ENCODE results near the gene UQCC2. TPM values are rescaled to one million over a fixed set of nuclear protein-coding genes. Genes with fewer than 3 reads are reported as not detected.

Gene UQCC2
- 10 to 100 TPM; 24.5 to 25.7 TPM for total RNA-seq

DNA sequence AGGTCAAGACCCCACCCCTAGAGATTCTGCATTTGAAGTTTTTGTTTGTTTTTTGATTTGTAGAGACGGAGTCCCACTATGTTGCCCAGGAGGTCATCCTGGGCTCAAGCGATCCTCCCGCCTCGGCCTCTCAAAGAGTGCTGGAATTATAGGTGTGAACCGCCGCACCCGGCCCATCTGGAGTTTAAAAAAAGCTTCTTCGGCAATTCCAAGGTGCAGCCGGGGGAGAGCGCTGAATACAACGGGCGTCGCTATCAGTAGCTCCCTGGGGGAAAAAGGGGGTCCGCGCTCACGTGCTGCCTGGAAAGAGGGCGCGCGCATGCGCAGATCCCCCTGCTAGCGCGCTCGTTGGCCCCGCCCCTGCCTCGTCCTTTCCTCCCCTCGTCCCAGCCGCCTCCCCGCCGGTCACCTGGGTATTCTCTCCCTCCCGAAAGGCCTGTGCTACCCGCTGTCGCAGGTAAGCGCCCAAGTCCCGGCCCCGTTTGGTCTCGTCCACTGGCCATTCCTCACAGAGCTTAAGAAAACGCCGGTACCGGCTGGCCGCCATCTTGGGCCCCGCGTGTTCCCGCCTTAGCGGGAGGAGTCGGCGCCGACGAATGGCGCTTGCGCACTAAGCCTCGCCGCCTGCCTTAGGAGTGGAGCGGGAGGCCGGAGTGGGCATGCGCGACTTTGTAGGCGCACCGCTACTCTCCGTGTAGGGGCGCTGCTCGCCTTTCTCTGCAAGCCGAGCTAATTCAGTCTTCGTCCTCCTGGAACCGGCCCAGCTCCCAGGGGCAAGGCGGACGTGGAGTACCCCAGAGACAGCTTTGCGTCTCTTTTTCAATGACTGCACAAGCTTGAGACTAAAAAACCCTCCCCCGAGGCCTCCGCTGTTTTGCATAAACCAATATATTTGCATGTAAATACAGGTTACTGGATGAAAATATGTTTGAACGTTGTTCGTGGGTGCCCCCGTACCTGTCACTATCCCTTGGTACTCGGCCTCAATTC lies at the start of gene UQCC2:
Gene UQCC2 (minus strand): TSS at position 561 of the 990 bp plus-strand sequence. CDS start 14 bp downstream, at position 547.
- Histone ChIP-seq H3K27ac (peak within 1 kb of the TSS; percentile 91 to 92), H3K4me3 (peak within 1 kb of the TSS; percentile 75 to 84), H3K27me3 (replicated peaks; ENCODE audit: insufficient read depth) (no peaks in the 10 kb centered on the region), H3K4me1 (replicated peaks) (peaks cover 18% of the 10 kb centered on the region), H3K36me3 (no peaks in the 10 kb centered on the region), H3K9me3 (no peaks in the 10 kb centered on the region)
- TF ChIP-seq POLR2AphosphoS5 (IDR thresholded peaks at IDR 0.05) (peak; percentile 91), POLR2A (IDR thresholded peaks at IDR 0.05) (peak; percentile 59)
- TF ChIP-seq, protein P1, sequence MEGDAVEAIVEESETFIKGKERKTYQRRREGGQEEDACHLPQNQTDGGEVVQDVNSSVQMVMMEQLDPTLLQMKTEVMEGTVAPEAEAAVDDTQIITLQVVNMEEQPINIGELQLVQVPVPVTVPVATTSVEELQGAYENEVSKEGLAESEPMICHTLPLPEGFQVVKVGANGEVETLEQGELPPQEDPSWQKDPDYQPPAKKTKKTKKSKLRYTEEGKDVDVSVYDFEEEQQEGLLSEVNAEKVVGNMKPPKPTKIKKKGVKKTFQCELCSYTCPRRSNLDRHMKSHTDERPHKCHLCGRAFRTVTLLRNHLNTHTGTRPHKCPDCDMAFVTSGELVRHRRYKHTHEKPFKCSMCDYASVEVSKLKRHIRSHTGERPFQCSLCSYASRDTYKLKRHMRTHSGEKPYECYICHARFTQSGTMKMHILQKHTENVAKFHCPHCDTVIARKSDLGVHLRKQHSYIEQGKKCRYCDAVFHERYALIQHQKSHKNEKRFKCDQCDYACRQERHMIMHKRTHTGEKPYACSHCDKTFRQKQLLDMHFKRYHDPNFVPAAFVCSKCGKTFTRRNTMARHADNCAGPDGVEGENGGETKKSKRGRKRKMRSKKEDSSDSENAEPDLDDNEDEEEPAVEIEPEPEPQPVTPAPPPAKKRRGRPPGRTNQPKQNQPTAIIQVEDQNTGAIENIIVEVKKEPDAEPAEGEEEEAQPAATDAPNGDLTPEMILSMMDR (IDR thresholded peaks at IDR 0.05): peak in 3 of 4 experiments; percentile 77 to 93 (median 90)
- DNase-seq (ENCODE audit: low spot score): peak; percentile 97
- WGBS: 1% methylated on average over 65 of the region's 73 CpGs
- intact Hi-C loops (cut with DNase I): loop anchor here (5.0 kb wide), 1 partner anchor 51 kb away; no protein-coding TSS in a partner anchor

DNA sequence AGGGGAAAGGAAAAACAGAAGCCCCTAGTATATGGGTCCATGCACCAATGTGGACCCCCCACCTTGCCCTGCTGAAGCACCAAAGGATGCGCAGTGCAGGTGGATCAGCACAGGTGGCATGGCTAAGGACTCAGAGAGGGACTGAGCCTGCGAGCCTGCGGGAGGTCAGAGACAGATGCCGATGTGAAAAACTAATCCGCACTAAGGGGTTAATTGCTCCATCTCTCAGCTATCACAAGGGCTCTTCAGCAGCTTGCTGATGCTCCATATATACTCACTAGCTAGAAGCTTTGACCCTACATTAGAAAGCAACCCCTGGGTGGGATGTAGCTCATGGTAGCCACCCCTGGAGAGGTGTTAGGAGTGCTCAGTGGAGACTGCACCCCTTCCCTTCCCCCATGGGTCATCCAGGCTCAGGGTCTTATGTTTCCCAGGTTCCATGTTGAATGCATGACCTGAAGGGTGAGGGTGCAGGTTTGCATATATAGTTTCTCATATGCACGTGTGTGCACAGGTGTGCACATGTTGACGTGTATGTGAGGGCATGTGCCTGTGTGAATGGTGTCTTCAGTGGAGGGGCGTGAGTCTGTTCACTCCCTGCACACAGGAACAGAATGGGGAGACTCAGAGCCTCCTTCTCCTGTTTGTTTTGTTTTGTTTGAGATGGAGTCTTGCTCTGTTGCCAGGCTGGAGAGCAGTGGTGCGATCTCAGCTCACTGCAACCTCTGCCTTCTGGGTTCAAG lies 48.6 kb upstream of the UQCC2 start:
- 88% methylated on average over 9 of the region's 9 CpGs for WGBS
- Histone ChIP-seq H3K27me3 (replicated peaks; ENCODE audit: insufficient read depth) (no peaks in the 10 kb centered on the region), H3K9me3 (no peaks in the 10 kb centered on the region), H3K4me1 (replicated peaks) (peaks cover 6% of the 10 kb centered on the region), H3K27ac (no peak overlapping the region), H3K36me3 (no peaks in the 10 kb centered on the region), H3K4me3 (no peak overlapping the region)
- intact Hi-C loops (cut with DNase I): loop anchor here (5.0 kb wide), 1 partner anchor 48 kb away; the partner anchor contains the start of gene UQCC2
- no peak for DNase-seq (ENCODE audit: low spot score)
- no peak for TF ChIP-seq POLR2A (IDR thresholded peaks at IDR 0.05)
- TF ChIP-seq, protein P1 (IDR thresholded peaks at IDR 0.05): no peak
- no peak for TF ChIP-seq POLR2AphosphoS5 (IDR thresholded peaks at IDR 0.05)

DNA sequence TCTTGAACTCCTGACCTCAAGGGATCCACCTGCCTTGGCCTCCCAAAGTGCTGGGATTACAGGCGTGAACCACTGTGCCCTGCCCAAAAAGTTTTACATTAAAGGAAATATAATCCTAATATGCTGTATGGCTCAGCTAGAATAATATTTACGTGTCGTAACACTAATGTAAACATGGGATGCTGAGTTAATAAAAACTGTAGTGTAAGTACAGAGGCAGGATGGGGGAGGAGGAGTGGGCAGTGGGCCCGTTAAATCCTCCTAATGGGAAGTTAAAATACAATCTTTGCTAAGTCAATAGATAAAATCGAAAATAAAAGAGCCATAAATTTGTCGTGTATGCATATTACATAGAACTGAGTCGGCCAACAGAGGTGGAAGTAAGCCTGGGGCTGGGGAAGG lies 47.3 kb upstream of the UQCC2 start:
- H3K4me1 ChIP-seq (replicated peaks): peaks cover 6% of the 10 kb centered on the region
- DNase-seq (ENCODE audit: low spot score): peak; percentile 80
- H3K9me3 ChIP-seq: no peaks in the 10 kb centered on the region
- TF ChIP-seq, protein P1 (IDR thresholded peaks at IDR 0.05): no peak
- peak; percentile 91 for TF ChIP-seq POLR2AphosphoS5 (IDR thresholded peaks at IDR 0.05)
- H3K27me3 ChIP-seq (replicated peaks; ENCODE audit: insufficient read depth): no peaks in the 10 kb centered on the region
- H3K36me3 ChIP-seq: no peaks in the 10 kb centered on the region
- peak overlapping the region; percentile 48 to 65 for H3K27ac ChIP-seq
- intact Hi-C loops (cut with DNase I): no loop called here
- 16% methylated on average over 7 of the region's 7 CpGs for WGBS
- H3K4me3 ChIP-seq: no peak overlapping the region

DNA sequence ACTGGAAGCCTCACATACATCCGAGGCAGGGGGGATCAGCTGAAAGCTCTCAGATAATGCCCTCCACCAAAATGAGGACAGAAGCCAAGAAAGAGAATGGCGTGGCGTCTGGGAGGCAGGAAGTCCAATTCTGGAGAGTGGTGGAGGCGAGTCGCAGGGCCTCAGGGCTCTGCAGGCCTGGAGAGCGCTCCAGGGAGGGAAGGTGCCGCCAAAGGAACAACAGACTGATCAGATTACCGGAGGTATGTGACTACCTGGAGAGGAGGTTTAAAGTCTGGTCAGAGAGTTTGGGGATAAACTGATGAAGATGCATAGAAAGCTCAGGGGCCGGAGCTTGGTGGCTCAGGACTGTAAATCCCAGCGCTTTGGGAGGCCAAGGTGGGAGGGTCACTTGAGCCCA lies 46.4 kb upstream of the UQCC2 start:
- H3K36me3 ChIP-seq: no peaks in the 10 kb centered on the region
- intact Hi-C loops (cut with DNase I): no loop called here
- 95% methylated on average over 10 of the region's 10 CpGs for WGBS
- no peaks in the 10 kb centered on the region for H3K9me3 ChIP-seq
- H3K27ac ChIP-seq: no peak overlapping the region
- TF ChIP-seq POLR2AphosphoS5 (IDR thresholded peaks at IDR 0.05) (no peak), POLR2A (IDR thresholded peaks at IDR 0.05) (no peak)
- TF ChIP-seq, protein P1 (IDR thresholded peaks at IDR 0.05): no peak
- no peaks in the 10 kb centered on the region for H3K27me3 ChIP-seq (replicated peaks; ENCODE audit: insufficient read depth)
- peaks cover 6% of the 10 kb centered on the region for H3K4me1 ChIP-seq (replicated peaks)
- H3K4me3 ChIP-seq: no peak overlapping the region
- no peak for DNase-seq (ENCODE audit: low spot score)

Measured in prostate gland (tissue), 2 donors.